CD4-positive, alpha-beta T cell treated with Interleukin-4 for 1 hour (primary cell): ENCODE data around the gene HIVEP2.

Source experiments
- DNase-seq, 2 donors: peaks; one replicate each; pipeline ENCODE4 v3.0.0-alpha.2; 2020 to 2022

Gene HIVEP2

GRCh38 chr6:142857796-142858555 is 87.0 kb downstream of the HIVEP2 start:
- peak; percentile 47 to 63 for DNase-seq

GRCh38 chr6:142857233-142857761 is 87.7 kb downstream of the HIVEP2 start:
- DNase-seq, result peak; percentile 74 to 82

GRCh38 chr6:142856624-142857232 is 88.2 kb downstream of the HIVEP2 start:
- DNase-seq, result peak; percentile 65 to 80

GRCh38 chr6:142855893-142856623 is 88.9 kb downstream of the HIVEP2 start:
- peak in 1 of 2 donors; percentile 66 for DNase-seq

GRCh38 chr6:142854589-142855488 is 90.1 kb downstream of the HIVEP2 start:
- peak in 1 of 2 donors; percentile 24 for DNase-seq

- peak in 1 of 2 donors; percentile 35 for DNase-seq
Measured at GRCh38 chr6:142853244-142854180, 91.5 kb downstream of the HIVEP2 start.

- no peak for DNase-seq
Measured at GRCh38 chr6:142851601-142852000, 93.4 kb downstream of the HIVEP2 start.

GRCh38 chr6:142850679-142851423 is 94.1 kb downstream of the HIVEP2 start:
- peak; percentile 56 to 81 for DNase-seq

GRCh38 chr6:142848976-142849375 is 96.0 kb downstream of the HIVEP2 start:
- no peak for DNase-seq

GRCh38 chr6:142848156-142848555 is 96.8 kb downstream of the HIVEP2 start:
- no peak for DNase-seq

- DNase-seq, result no peak
Measured at GRCh38 chr6:142846883-142847287, 98.1 kb downstream of the HIVEP2 start.

GRCh38 chr6:142846459-142846831 is 98.5 kb downstream of the HIVEP2 start:
- peak in 1 of 2 donors; percentile 50 for DNase-seq

GRCh38 chr6:142845624-142846458 is 99.1 kb downstream of the HIVEP2 start:
- DNase-seq, result peak; percentile 77 to 80

GRCh38 chr6:142845143-142845571 is 99.8 kb downstream of the HIVEP2 start:
- DNase-seq, result peak in 1 of 2 donors; percentile 75

GRCh38 chr6:142844065-142844755 is 100.8 kb downstream of the HIVEP2 start:
- DNase-seq, result peak in 1 of 2 donors; percentile 36

- peak in 1 of 2 donors; percentile 65 for DNase-seq
Measured at GRCh38 chr6:142843361-142843760, 101.6 kb downstream of the HIVEP2 start.

GRCh38 chr6:142842418-142843261 is 102.3 kb downstream of the HIVEP2 start:
- DNase-seq, result peak; percentile 67 to 88

- peak in 1 of 2 donors; percentile 56 for DNase-seq
Measured at GRCh38 chr6:142841915-142842314, 103.1 kb downstream of the HIVEP2 start.
